ENCODE measurements around the gene RBM12. TPM values are rescaled to one million over a fixed set of nuclear protein-coding genes. Genes with fewer than 3 reads are reported as not detected.
"Not testable (repeated sequence)": the region's sequence is repeated elsewhere in the genome, so short reads cannot be mapped to it uniquely, and the experiment has no call there.

Gene RBM12
- 44.1 TPM for total RNA-seq
- 10 to 100 TPM; 32.0 to 59.6 (median 51.3) TPM for polyA plus RNA-seq (ENCODE audit: insufficient read depth in 1 of 8, insufficient read length in 8 of 8, low replicate concordance in 1 of 8)
- long read RNA-seq, donor 1, full-length matches to known transcripts: 28 of 28 reads
- long read RNA-seq, donor 1, partial matches to known transcripts: 0 of 28 reads
- long read RNA-seq, donor 1, other reads (novel, unspliced or antisense): 0 of 28 reads
- long read RNA-seq, donor 2, full-length matches to known transcripts: 4 of 4 reads
- long read RNA-seq, donor 2, partial matches to known transcripts: 0 of 4 reads
- long read RNA-seq, donor 2, other reads (novel, unspliced or antisense): 0 of 4 reads
- long read RNA-seq, donor 3, full-length matches to known transcripts: 34 of 34 reads
- long read RNA-seq, donor 3, partial matches to known transcripts: 0 of 34 reads
- long read RNA-seq, donor 3, other reads (novel, unspliced or antisense): 0 of 34 reads
- long read RNA-seq, donor 4, full-length matches to known transcripts: 20 of 20 reads
- long read RNA-seq, donor 4, partial matches to known transcripts: 0 of 20 reads
- long read RNA-seq, donor 4, other reads (novel, unspliced or antisense): 0 of 20 reads
- long read RNA-seq, donor 5, full-length matches to known transcripts: 98 of 98 reads
- long read RNA-seq, donor 5, partial matches to known transcripts: 0 of 98 reads
- long read RNA-seq, donor 5, other reads (novel, unspliced or antisense): 0 of 98 reads
- long read RNA-seq, donor 6, full-length matches to known transcripts: 35 of 35 reads
- long read RNA-seq, donor 6, partial matches to known transcripts: 0 of 35 reads
- long read RNA-seq, donor 6, other reads (novel, unspliced or antisense): 0 of 35 reads
- long read RNA-seq, donor 7, full-length matches to known transcripts: 35 of 35 reads
- long read RNA-seq, donor 7, partial matches to known transcripts: 0 of 35 reads
- long read RNA-seq, donor 7, other reads (novel, unspliced or antisense): 0 of 35 reads
- long read RNA-seq, donor 8, full-length matches to known transcripts: 13 of 13 reads
- long read RNA-seq, donor 8, partial matches to known transcripts: 0 of 13 reads
- long read RNA-seq, donor 8, other reads (novel, unspliced or antisense): 0 of 13 reads
- long read RNA-seq, donor 9, full-length matches to known transcripts: 23 of 23 reads
- long read RNA-seq, donor 9, partial matches to known transcripts: 0 of 23 reads
- long read RNA-seq, donor 9, other reads (novel, unspliced or antisense): 0 of 23 reads
- long read RNA-seq, donor 10, full-length matches to known transcripts: 28 of 38 reads
- long read RNA-seq, donor 10, partial matches to known transcripts: 10 of 38 reads
- long read RNA-seq, donor 10, other reads (novel, unspliced or antisense): 0 of 38 reads
- long read RNA-seq, donor 11, full-length matches to known transcripts: 29 of 29 reads
- long read RNA-seq, donor 11, partial matches to known transcripts: 0 of 29 reads
- long read RNA-seq, donor 11, other reads (novel, unspliced or antisense): 0 of 29 reads

GRCh38 chr20:35664466-35665206, at the start of gene RBM12, which contains the start of gene CPNE1:
Gene RBM12, minus strand, starts transcription at chr20:35664900. Its CDS starts 9,578 bp downstream, at chr20:35655322.
Gene CPNE1, minus strand, starts transcription at chr20:35664900. Its CDS starts 31,977 bp downstream, at chr20:35632923.
- H3K36me3 ChIP-seq (ENCODE audit: control insufficient read depth, insufficient read depth, low read length): peaks cover 7% of the 10 kb centered on the region
- H3K4me1 ChIP-seq (ENCODE audit: control insufficient read depth, insufficient read depth, low read length): peaks cover 6% of the 10 kb centered on the region
- peak within 1 kb of the TSS; percentile 89 for H3K4me3 ChIP-seq (ENCODE audit: low read length)
- peak; percentile 97 for DNase-seq
- H3K9me3 ChIP-seq (replicated peaks; ENCODE audit: control insufficient read depth, low read depth, low read length): no peaks in the 10 kb centered on the region
- WGBS (ENCODE audit: insufficient coverage): under 1% methylated on average over 61 of the region's 61 CpGs
- H3K27me3 ChIP-seq (ENCODE audit: control insufficient read depth, insufficient read depth, low read length): no peaks in the 10 kb centered on the region
- H3K27ac ChIP-seq (ENCODE audit: low read length): peak within 1 kb of the TSS; percentile 98

GRCh38 chr20:35714127-35714526, 49.4 kb upstream of the RBM12 start:
- WGBS (ENCODE audit: insufficient coverage): 75% methylated on average over 4 of the region's 4 CpGs
- DNase-seq: no peak
- Histone ChIP-seq H3K4me1 (ENCODE audit: control insufficient read depth, insufficient read depth, low read length) (no peaks in the 10 kb centered on the region), H3K27me3 (ENCODE audit: control insufficient read depth, insufficient read depth, low read length) (no peaks in the 10 kb centered on the region), H3K4me3 (ENCODE audit: low read length) (no peak overlapping the region), H3K36me3 (ENCODE audit: control insufficient read depth, insufficient read depth, low read length) (peaks cover 65% of the 10 kb centered on the region), H3K9me3 (replicated peaks; ENCODE audit: control insufficient read depth, low read depth, low read length) (no peaks in the 10 kb centered on the region), H3K27ac (ENCODE audit: low read length) (no peak overlapping the region)

- H3K27me3 ChIP-seq (ENCODE audit: control insufficient read depth, insufficient read depth, low read length); DNase-seq; H3K9me3 ChIP-seq (replicated peaks; ENCODE audit: control insufficient read depth, low read depth, low read length); H3K27ac ChIP-seq (ENCODE audit: low read length); H3K4me1 ChIP-seq (ENCODE audit: control insufficient read depth, insufficient read depth, low read length); H3K4me3 ChIP-seq (ENCODE audit: low read length): not testable (repeated sequence)
- H3K36me3 ChIP-seq (ENCODE audit: control insufficient read depth, insufficient read depth, low read length): peaks cover 57% of the 10 kb centered on the region
- 92% methylated on average over 3 of the region's 9 CpGs for WGBS (ENCODE audit: insufficient coverage)
Measured at GRCh38 chr20:35713120-35713519, 48.4 kb upstream of the RBM12 start.

GRCh38 chr20:35711588-35712209, 47.0 kb upstream of the RBM12 start:
- Histone ChIP-seq H3K4me3 (ENCODE audit: low read length) (no peak overlapping the region), H3K27me3 (ENCODE audit: control insufficient read depth, insufficient read depth, low read length) (no peaks in the 10 kb centered on the region), H3K36me3 (ENCODE audit: control insufficient read depth, insufficient read depth, low read length) (peaks cover 48% of the 10 kb centered on the region), H3K27ac (ENCODE audit: low read length) (no peak overlapping the region), H3K4me1 (ENCODE audit: control insufficient read depth, insufficient read depth, low read length) (no peaks in the 10 kb centered on the region), H3K9me3 (replicated peaks; ENCODE audit: control insufficient read depth, low read depth, low read length) (no peaks in the 10 kb centered on the region)
- no peak for DNase-seq
- no CpG with 5 or more reads among the region's 6 CpGs for WGBS (ENCODE audit: insufficient coverage)

- Histone ChIP-seq H3K27ac (ENCODE audit: low read length) (no peak overlapping the region), H3K36me3 (ENCODE audit: control insufficient read depth, insufficient read depth, low read length) (peaks cover 46% of the 10 kb centered on the region), H3K4me3 (ENCODE audit: low read length) (no peak overlapping the region), H3K4me1 (ENCODE audit: control insufficient read depth, insufficient read depth, low read length) (no peaks in the 10 kb centered on the region), H3K27me3 (ENCODE audit: control insufficient read depth, insufficient read depth, low read length) (no peaks in the 10 kb centered on the region), H3K9me3 (replicated peaks; ENCODE audit: control insufficient read depth, low read depth, low read length) (no peaks in the 10 kb centered on the region)
- WGBS (ENCODE audit: insufficient coverage): no CpG with 5 or more reads among the region's 6 CpGs
- DNase-seq: no peak
Measured at GRCh38 chr20:35710884-35711587, 46.3 kb upstream of the RBM12 start.

GRCh38 chr20:35710039-35710438, 45.3 kb upstream of the RBM12 start:
- Histone ChIP-seq H3K36me3 (ENCODE audit: control insufficient read depth, insufficient read depth, low read length) (peaks cover 45% of the 10 kb centered on the region), H3K9me3 (replicated peaks; ENCODE audit: control insufficient read depth, low read depth, low read length) (no peaks in the 10 kb centered on the region), H3K27ac (ENCODE audit: low read length) (no peak overlapping the region), H3K4me3 (ENCODE audit: low read length) (no peak overlapping the region), H3K27me3 (ENCODE audit: control insufficient read depth, insufficient read depth, low read length) (no peaks in the 10 kb centered on the region), H3K4me1 (ENCODE audit: control insufficient read depth, insufficient read depth, low read length) (no peaks in the 10 kb centered on the region)
- DNase-seq: no peak

- Histone ChIP-seq H3K27me3 (ENCODE audit: control insufficient read depth, insufficient read depth, low read length) (no peaks in the 10 kb centered on the region), H3K27ac (ENCODE audit: low read length) (no peak overlapping the region), H3K9me3 (replicated peaks; ENCODE audit: control insufficient read depth, low read depth, low read length) (no peaks in the 10 kb centered on the region), H3K4me1 (ENCODE audit: control insufficient read depth, insufficient read depth, low read length) (no peaks in the 10 kb centered on the region), H3K36me3 (ENCODE audit: control insufficient read depth, insufficient read depth, low read length) (peaks cover 44% of the 10 kb centered on the region), H3K4me3 (ENCODE audit: low read length) (no peak overlapping the region)
- no peak for DNase-seq
- WGBS (ENCODE audit: insufficient coverage): no CpG with 5 or more reads among the region's 1 CpG
Measured at GRCh38 chr20:35709259-35709658, 44.6 kb upstream of the RBM12 start.

- Histone ChIP-seq H3K36me3 (ENCODE audit: control insufficient read depth, insufficient read depth, low read length) (peaks cover 39% of the 10 kb centered on the region), H3K27ac (ENCODE audit: low read length) (no peak overlapping the region), H3K4me3 (ENCODE audit: low read length) (no peak overlapping the region), H3K4me1 (ENCODE audit: control insufficient read depth, insufficient read depth, low read length) (no peaks in the 10 kb centered on the region), H3K27me3 (ENCODE audit: control insufficient read depth, insufficient read depth, low read length) (no peaks in the 10 kb centered on the region), H3K9me3 (replicated peaks; ENCODE audit: control insufficient read depth, low read depth, low read length) (no peaks in the 10 kb centered on the region)
- no CpG with 5 or more reads among the region's 1 CpG for WGBS (ENCODE audit: insufficient coverage)
- no peak for DNase-seq
Measured at GRCh38 chr20:35708502-35708901, 43.8 kb upstream of the RBM12 start.
